GM21786 (cell line): ENCODE data around the gene SMIM13.

Experiments
- ATAC-seq: cut with Tn5 transposase; IDR thresholded peaks from one replicate; pipeline ENCODE4 v1.9.1; 2021; ENCODE audit not compliant: unreplicated experiment

SMIM13 gene

GRCh38 chr6:11185204-11185842 is 91.7 kb downstream of the SMIM13 start:
- ATAC-seq, result no peak

GRCh38 chr6:11187301-11187700 is 93.7 kb downstream of the SMIM13 start:
- no peak for ATAC-seq
